ENCODE data around the gene SPATS2L.

The SPATS2L gene

GRCh38 chr2:200306196-200306930 lies at the start of gene SPATS2L:
SPATS2L (plus strand) TSS chr2:200306693; CDS start chr2:200389245, 82,552 bp downstream.
- H2AFZ ChIP-seq (ENCODE audit: low read depth, low read length, severe bottlenecking), result no peak within 1 kb of the TSS
- H3K27me3 ChIP-seq (ENCODE audit: low read length), result no peaks in the 10 kb centered on the region
- H3K36me3 ChIP-seq (ENCODE audit: low read length), result no peaks in the 10 kb centered on the region
- peak within 1 kb of the TSS; percentile 23 for H3K4me2 ChIP-seq (ENCODE audit: low read depth, low read length, poor library complexity, severe bottlenecking)
- H3K9me3 ChIP-seq (ENCODE audit: insufficient read depth, low read length), result no peaks in the 10 kb centered on the region
- no peaks in the 10 kb centered on the region for H4K20me1 ChIP-seq (ENCODE audit: low read depth, low read length)
- H3K79me2 ChIP-seq (ENCODE audit: insufficient read depth, low read length), result no peaks in the 10 kb centered on the region
- no peak within 1 kb of the TSS for H3K4me3 ChIP-seq (ENCODE audit: insufficient read depth, low read length, poor library complexity, severe bottlenecking)
- no peak within 1 kb of the TSS for H3K27ac ChIP-seq (ENCODE audit: low read depth, low read length)
- no peaks in the 10 kb centered on the region for H3F3A ChIP-seq (ENCODE audit: insufficient read depth)
- no peaks in the 10 kb centered on the region for H3K9me2 ChIP-seq (replicated peaks; ENCODE audit: insufficient read depth, low read length)
- H3K9ac ChIP-seq (ENCODE audit: low read length), result no peak within 1 kb of the TSS
- TF ChIP-seq EZH2phosphoT487 (conservative IDR thresholded peaks at IDR 0.05; ENCODE audit: low read length), result no peak
- TF ChIP-seq, protein P1, sequence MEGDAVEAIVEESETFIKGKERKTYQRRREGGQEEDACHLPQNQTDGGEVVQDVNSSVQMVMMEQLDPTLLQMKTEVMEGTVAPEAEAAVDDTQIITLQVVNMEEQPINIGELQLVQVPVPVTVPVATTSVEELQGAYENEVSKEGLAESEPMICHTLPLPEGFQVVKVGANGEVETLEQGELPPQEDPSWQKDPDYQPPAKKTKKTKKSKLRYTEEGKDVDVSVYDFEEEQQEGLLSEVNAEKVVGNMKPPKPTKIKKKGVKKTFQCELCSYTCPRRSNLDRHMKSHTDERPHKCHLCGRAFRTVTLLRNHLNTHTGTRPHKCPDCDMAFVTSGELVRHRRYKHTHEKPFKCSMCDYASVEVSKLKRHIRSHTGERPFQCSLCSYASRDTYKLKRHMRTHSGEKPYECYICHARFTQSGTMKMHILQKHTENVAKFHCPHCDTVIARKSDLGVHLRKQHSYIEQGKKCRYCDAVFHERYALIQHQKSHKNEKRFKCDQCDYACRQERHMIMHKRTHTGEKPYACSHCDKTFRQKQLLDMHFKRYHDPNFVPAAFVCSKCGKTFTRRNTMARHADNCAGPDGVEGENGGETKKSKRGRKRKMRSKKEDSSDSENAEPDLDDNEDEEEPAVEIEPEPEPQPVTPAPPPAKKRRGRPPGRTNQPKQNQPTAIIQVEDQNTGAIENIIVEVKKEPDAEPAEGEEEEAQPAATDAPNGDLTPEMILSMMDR (IDR thresholded peaks at IDR 0.05; ENCODE audit: insufficient read depth, low read length, poor library complexity, severe bottlenecking), result no peak

DNA sequence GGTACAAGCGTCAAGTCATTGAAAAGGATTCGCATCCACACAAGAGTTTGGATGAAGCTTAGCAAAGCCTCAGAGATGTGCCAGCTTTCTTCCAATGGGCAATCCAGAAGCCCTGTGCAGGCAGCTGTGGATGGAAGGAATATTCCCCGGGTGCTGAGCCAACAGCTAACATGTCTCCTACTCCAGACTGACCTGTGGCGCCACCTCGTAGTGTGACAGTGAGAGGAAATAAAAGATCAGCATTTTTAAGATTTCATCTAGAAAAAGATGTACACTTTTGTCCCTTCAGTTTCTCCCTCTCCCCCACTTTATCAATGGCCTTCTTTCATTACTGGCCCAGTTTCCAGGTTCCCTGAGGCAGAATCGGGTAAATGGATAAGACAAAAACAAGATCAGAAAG lies 48.9 kb upstream of the SPATS2L start:
- Histone ChIP-seq H3K4me2 (ENCODE audit: low read depth, low read length, poor library complexity, severe bottlenecking) (no peak overlapping the region), H3F3A (ENCODE audit: insufficient read depth) (no peaks in the 10 kb centered on the region), H2AFZ (ENCODE audit: low read depth, low read length, severe bottlenecking) (no peak overlapping the region), H3K27me3 (ENCODE audit: low read length) (no peaks in the 10 kb centered on the region), H3K27ac (ENCODE audit: low read depth, low read length) (no peak overlapping the region), H3K9ac (ENCODE audit: low read length) (no peak overlapping the region), H4K20me1 (ENCODE audit: low read depth, low read length) (no peaks in the 10 kb centered on the region), H3K4me3 (ENCODE audit: insufficient read depth, low read length, poor library complexity, severe bottlenecking) (no peak overlapping the region), H3K79me2 (ENCODE audit: insufficient read depth, low read length) (no peaks in the 10 kb centered on the region), H3K36me3 (ENCODE audit: low read length) (no peaks in the 10 kb centered on the region), H3K9me2 (replicated peaks; ENCODE audit: insufficient read depth, low read length) (no peaks in the 10 kb centered on the region), H3K9me3 (ENCODE audit: insufficient read depth, low read length) (no peaks in the 10 kb centered on the region)
- TF ChIP-seq EZH2phosphoT487 (conservative IDR thresholded peaks at IDR 0.05; ENCODE audit: low read length), result no peak

- H3K36me3 ChIP-seq (ENCODE audit: low read length), result no peaks in the 10 kb centered on the region
- H2AFZ ChIP-seq (ENCODE audit: low read depth, low read length, severe bottlenecking), result no peak overlapping the region
- no peak for TF ChIP-seq EZH2phosphoT487 (conservative IDR thresholded peaks at IDR 0.05; ENCODE audit: low read length)
- TF ChIP-seq, protein P1 (IDR thresholded peaks at IDR 0.05; ENCODE audit: insufficient read depth, low read length, poor library complexity, severe bottlenecking), result no peak
- H3K27me3 ChIP-seq (ENCODE audit: low read length), result no peaks in the 10 kb centered on the region
- H3K9ac ChIP-seq (ENCODE audit: low read length), result no peak overlapping the region
- no peaks in the 10 kb centered on the region for H3K9me2 ChIP-seq (replicated peaks; ENCODE audit: insufficient read depth, low read length)
- no peak overlapping the region for H3K4me2 ChIP-seq (ENCODE audit: low read depth, low read length, poor library complexity, severe bottlenecking)
- no peaks in the 10 kb centered on the region for H3K9me3 ChIP-seq (ENCODE audit: insufficient read depth, low read length)
- H3F3A ChIP-seq (ENCODE audit: insufficient read depth), result no peaks in the 10 kb centered on the region
- no peak overlapping the region for H3K4me3 ChIP-seq (ENCODE audit: insufficient read depth, low read length, poor library complexity, severe bottlenecking)
- H3K27ac ChIP-seq (ENCODE audit: low read depth, low read length), result no peak overlapping the region
- H4K20me1 ChIP-seq (ENCODE audit: low read depth, low read length), result no peaks in the 10 kb centered on the region
- no peaks in the 10 kb centered on the region for H3K79me2 ChIP-seq (ENCODE audit: insufficient read depth, low read length)
Observed at GRCh38 chr2:200258081-200258480, 48.4 kb upstream of the SPATS2L start.

GRCh38 chr2:200258881-200259576 lies 47.5 kb upstream of the SPATS2L start:
- no peaks in the 10 kb centered on the region for H3K27me3 ChIP-seq (ENCODE audit: low read length)
- H2AFZ ChIP-seq (ENCODE audit: low read depth, low read length, severe bottlenecking), result no peak overlapping the region
- H3K79me2 ChIP-seq (ENCODE audit: insufficient read depth, low read length), result no peaks in the 10 kb centered on the region
- H3K4me2 ChIP-seq (ENCODE audit: low read depth, low read length, poor library complexity, severe bottlenecking), result no peak overlapping the region
- H4K20me1 ChIP-seq (ENCODE audit: low read depth, low read length), result no peaks in the 10 kb centered on the region
- no peaks in the 10 kb centered on the region for H3K36me3 ChIP-seq (ENCODE audit: low read length)
- no peaks in the 10 kb centered on the region for H3K9me2 ChIP-seq (replicated peaks; ENCODE audit: insufficient read depth, low read length)
- no peak for TF ChIP-seq EZH2phosphoT487 (conservative IDR thresholded peaks at IDR 0.05; ENCODE audit: low read length)
- TF ChIP-seq, protein P1 (IDR thresholded peaks at IDR 0.05; ENCODE audit: insufficient read depth, low read length, poor library complexity, severe bottlenecking), result no peak
- no peak overlapping the region for H3K27ac ChIP-seq (ENCODE audit: low read depth, low read length)
- no peaks in the 10 kb centered on the region for H3F3A ChIP-seq (ENCODE audit: insufficient read depth)
- H3K9ac ChIP-seq (ENCODE audit: low read length), result no peak overlapping the region
- H3K9me3 ChIP-seq (ENCODE audit: insufficient read depth, low read length), result no peaks in the 10 kb centered on the region
- no peak overlapping the region for H3K4me3 ChIP-seq (ENCODE audit: insufficient read depth, low read length, poor library complexity, severe bottlenecking)
